GM19043 (cell line): ENCODE measurements around the gene GAREM2.
"Not testable (repeated sequence)": the region's sequence is repeated elsewhere in the genome, so short reads cannot be mapped to it uniquely, and the experiment has no call there.

Source experiments
- ATAC-seq: cut with Tn5 transposase; IDR thresholded peaks from one replicate; pipeline ENCODE4 v1.9.1; 2021; ENCODE audit warnings: low read depth; ENCODE audit not compliant: unreplicated experiment

The GAREM2 gene

GRCh38 chr2:26172871-26173775 lies at the start of gene GAREM2:
GAREM2 (plus strand) TSS chr2:26173088; CDS start chr2:26173221, 133 bp downstream.
- ATAC-seq = no peak

- no peak for ATAC-seq
Measured at GRCh38 chr2:26123426-26123825, 49.5 kb upstream of the GAREM2 start.

- no peak for ATAC-seq
Measured at GRCh38 chr2:26126074-26126473, 46.8 kb upstream of the GAREM2 start.

- ATAC-seq = no peak
Measured at GRCh38 chr2:26128176-26128575, 44.7 kb upstream of the GAREM2 start.

GRCh38 chr2:26130763-26131162 lies 42.1 kb upstream of the GAREM2 start:
- ATAC-seq = no peak

GRCh38 chr2:26136451-26136850 lies 36.4 kb upstream of the GAREM2 start:
- no peak for ATAC-seq

- ATAC-seq = no peak
Measured at GRCh38 chr2:26139269-26140183, 33.4 kb upstream of the GAREM2 start.

- ATAC-seq = no peak
Measured at GRCh38 chr2:26141145-26141769, 31.6 kb upstream of the GAREM2 start.

GRCh38 chr2:26144031-26144430 lies 28.9 kb upstream of the GAREM2 start:
- ATAC-seq = no peak

GRCh38 chr2:26144953-26145680 lies 27.8 kb upstream of the GAREM2 start:
- ATAC-seq = no peak

- ATAC-seq = no peak
Measured at GRCh38 chr2:26148501-26148900, 24.4 kb upstream of the GAREM2 start.

- no peak for ATAC-seq
Measured at GRCh38 chr2:26150243-26150642, 22.6 kb upstream of the GAREM2 start.

GRCh38 chr2:26157580-26157979 lies 15.3 kb upstream of the GAREM2 start:
- ATAC-seq = no peak

GRCh38 chr2:26161926-26162325 lies 11.0 kb upstream of the GAREM2 start:
- ATAC-seq = no peak

GRCh38 chr2:26162963-26163362 lies 9.9 kb upstream of the GAREM2 start:
- no peak for ATAC-seq

- ATAC-seq = no peak
Measured at GRCh38 chr2:26164231-26164630, 8.7 kb upstream of the GAREM2 start.

- no peak for ATAC-seq
Measured at GRCh38 chr2:26164641-26165211, 8.2 kb upstream of the GAREM2 start.

- no peak for ATAC-seq
Measured at GRCh38 chr2:26165403-26165802, 7.5 kb upstream of the GAREM2 start.

GRCh38 chr2:26166541-26166940 lies 6.3 kb upstream of the GAREM2 start:
- not testable (repeated sequence) for ATAC-seq

GRCh38 chr2:26168785-26169184 lies 4.1 kb upstream of the GAREM2 start:
- ATAC-seq = no peak
